Neuronal stem cell (in vitro differentiated cells): Measurements from ENCODE around the gene EYS.

ENCODE experiments used
- DNase-seq: peaks from one replicate; pipeline ENCODE4 v3.0.0-alpha.2; 2013; ENCODE audit warnings: low spot score
- H2AFZ ChIP-seq: one replicate; pipeline ENCODE4 v1.6.1; 2013; ENCODE audit warnings: mild to moderate bottlenecking, low read length, inconsistent platforms
- H2AK5ac ChIP-seq: 2 replicates; pipeline ENCODE4 v1.6.1; 2013; ENCODE audit warnings: low read depth, mild to moderate bottlenecking, inconsistent platforms, low read length, moderate library complexity, mixed read lengths
- H2BK120ac ChIP-seq: 2 replicates; pipeline ENCODE4 v1.6.1; 2013; ENCODE audit warnings: low read depth, mild to moderate bottlenecking, inconsistent platforms, low read length, moderate library complexity, mixed read lengths
- H2BK12ac ChIP-seq: one replicate; pipeline ENCODE4 v1.6.1; 2013; ENCODE audit warnings: low read length, inconsistent platforms
- H2BK15ac ChIP-seq: 2 replicates; pipeline ENCODE4 v1.6.1; 2013; ENCODE audit warnings: mild to moderate bottlenecking, low read length, inconsistent platforms, mixed read lengths
- H2BK5ac ChIP-seq: one replicate; pipeline ENCODE4 v1.6.1; 2013; ENCODE audit warnings: inconsistent platforms, mild to moderate bottlenecking, low read length, moderate library complexity
- H3K14ac ChIP-seq: one replicate; pipeline ENCODE4 v1.6.1; 2013; ENCODE audit warnings: low read length, inconsistent platforms
- H3K18ac ChIP-seq: 2 replicates; pipeline ENCODE4 v1.6.1; 2013; ENCODE audit warnings: low read length, inconsistent platforms
- H3K23ac ChIP-seq: 2 replicates; pipeline ENCODE4 v1.6.1; 2013; ENCODE audit warnings: low read depth, mild to moderate bottlenecking, mixed read lengths, low read length, inconsistent platforms; ENCODE audit not compliant: poor library complexity
- H3K27ac ChIP-seq: replicated peaks from 3 replicates; pipeline ENCODE4 v1.5.1; 2013; ENCODE audit warnings: low read length, inconsistent platforms
- H3K27me3 ChIP-seq, 3 experiments: 2 replicates each; pipeline ENCODE4 v1.6.1; 2013; ENCODE audit warnings: low read length in 3 of 3, mild to moderate bottlenecking in 2 of 3, inconsistent platforms in 1 of 3, low read depth in 1 of 3, mixed read lengths in 1 of 3, moderate library complexity in 1 of 3; ENCODE audit not compliant: control insufficient read depth in 3 of 3, insufficient read depth in 3 of 3
- H3K36me3 ChIP-seq, 2 donors: replicated peaks in 1 of 2; 2 replicates each; pipeline ENCODE4 v1.6.1; 2013; ENCODE audit warnings: low read length in 2 of 2; ENCODE audit not compliant: control insufficient read depth in 2 of 2, insufficient read depth in 2 of 2
- H3K4ac ChIP-seq: 2 replicates; pipeline ENCODE4 v1.6.1; 2013; ENCODE audit warnings: inconsistent platforms, mild to moderate bottlenecking, low read length, moderate library complexity
- H3K4me1 ChIP-seq, 2 donors: 1 replicate in 1 of 2; 2 replicates in 1 of 2; pipeline ENCODE4 v1.6.1; 2013; ENCODE audit warnings: low read length in 2 of 2, low read depth in 1 of 2; ENCODE audit not compliant: control insufficient read depth in 2 of 2, insufficient read depth in 1 of 2
- H3K4me2 ChIP-seq: one replicate; pipeline ENCODE4 v1.6.1; 2013; ENCODE audit warnings: mild to moderate bottlenecking, low read length, inconsistent platforms; ENCODE audit not compliant: insufficient read depth, poor library complexity, severe bottlenecking
- H3K4me3 ChIP-seq, 2 donors: 2 replicates each; pipeline ENCODE4 v1.5.1; 2013; ENCODE audit warnings: low read length in 2 of 2, mild to moderate bottlenecking in 2 of 2, inconsistent platforms in 1 of 2, moderate library complexity in 1 of 2
- H3K79me1 ChIP-seq: one replicate; pipeline ENCODE4 v1.6.1; 2013; ENCODE audit warnings: low read depth, mild to moderate bottlenecking, inconsistent platforms, low read length, moderate library complexity
- H3K9ac ChIP-seq: one replicate; pipeline ENCODE4 v1.6.1; 2013; ENCODE audit warnings: mild to moderate bottlenecking, low read depth, low read length, inconsistent platforms; ENCODE audit not compliant: poor library complexity
- H3K9me3 ChIP-seq, 2 donors: replicated peaks in 1 of 2; 2 replicates each; pipeline versions ENCODE3 to v1.6.1; 2013; ENCODE audit warnings: low read length in 2 of 2, mild to moderate bottlenecking in 2 of 2, inconsistent platforms in 1 of 2, low read depth in 1 of 2, mixed read lengths in 1 of 2, moderate library complexity in 1 of 2; ENCODE audit not compliant: control insufficient read depth in 2 of 2, insufficient read depth in 1 of 2
- H4K8ac ChIP-seq: one replicate; pipeline ENCODE4 v1.6.1; 2013; ENCODE audit warnings: low read depth, mild to moderate bottlenecking, inconsistent platforms, low read length, moderate library complexity
- H4K91ac ChIP-seq: one replicate; pipeline ENCODE4 v1.6.1; 2013; ENCODE audit warnings: low read length, low read depth, mild to moderate bottlenecking, inconsistent platforms; ENCODE audit not compliant: poor library complexity
- WGBS, 2 donors: extraction: QIAGEN DNeasy Blood & Tissue Kit; methylation state at CpG; one replicate each; pipeline ENCODE4 v1.1.7; 2013; ENCODE audit warnings: missing lambda C conversion rate in 2 of 2, mixed read lengths in 1 of 2; ENCODE audit not compliant: insufficient read length in 2 of 2, insufficient replicate concordance in 1 of 2; ENCODE audit errors: extremely low coverage in 2 of 2; 5-methylcytosine and 5-hydroxymethylcytosine counted together

The EYS gene

DNA sequence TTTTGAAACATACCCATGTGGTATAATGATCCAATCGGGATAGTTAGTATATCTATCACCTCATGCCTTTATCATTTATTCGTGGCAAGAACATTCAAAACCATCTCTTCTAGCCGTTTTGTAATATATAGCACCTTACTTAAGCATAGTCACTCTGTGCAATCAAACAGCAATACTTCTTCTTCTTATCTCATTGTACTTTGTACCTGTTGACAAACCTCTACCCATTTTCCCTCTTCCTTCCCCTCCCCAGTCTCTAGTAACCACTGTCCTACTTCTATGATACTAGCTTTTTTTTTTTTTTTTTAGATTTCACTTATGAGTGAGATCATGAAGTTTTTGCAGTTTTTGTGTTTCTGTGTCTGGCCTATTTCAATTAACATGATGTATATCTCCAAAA, 296.7 kb downstream of the EYS start:
- no peak overlapping the region for H4K8ac ChIP-seq
- no peak overlapping the region for H2BK5ac ChIP-seq
- no peak overlapping the region for H3K18ac ChIP-seq
- no peak overlapping the region for H3K27ac ChIP-seq
- no peaks in the 10 kb centered on the region for H3K27me3 ChIP-seq
- no peak overlapping the region for H2BK12ac ChIP-seq
- WGBS, 2 donors = no CpG with 5 or more reads among the region's 3 CpGs
- H3K23ac ChIP-seq = no peak overlapping the region
- no peak overlapping the region for H2AK5ac ChIP-seq
- no peak overlapping the region for H3K9ac ChIP-seq
- no peak overlapping the region for H2BK120ac ChIP-seq
- H3K4me1 ChIP-seq = peaks cover 0 to 5% of the 10 kb centered on the region in 2 donors
- no peak overlapping the region for H3K4ac ChIP-seq
- H3K36me3 ChIP-seq = no peaks in the 10 kb centered on the region
- no peak overlapping the region for H3K4me3 ChIP-seq
- H3K4me2 ChIP-seq = no peak overlapping the region
- no peak overlapping the region for H2BK15ac ChIP-seq
- DNase-seq = no peak
- no peak overlapping the region for H3K14ac ChIP-seq
- no peaks in the 10 kb centered on the region for H3K9me3 ChIP-seq
- H4K91ac ChIP-seq = no peak overlapping the region
- H3K79me1 ChIP-seq = no peaks in the 10 kb centered on the region
- no peak overlapping the region for H2AFZ ChIP-seq

- Histone ChIP-seq H3K4me1 (no peaks in the 10 kb centered on the region), H3K79me1 (no peaks in the 10 kb centered on the region), H2AFZ (peak overlapping the region; percentile 68), H3K9me3 (no peaks in the 10 kb centered on the region), H2BK5ac (no peak overlapping the region), H4K91ac (no peak overlapping the region), H2BK120ac (no peak overlapping the region), H3K9ac (no peak overlapping the region), H3K4me2 (no peak overlapping the region), H2BK12ac (no peak overlapping the region), H3K4ac (no peak overlapping the region), H3K27me3 (no peaks in the 10 kb centered on the region), H2BK15ac (no peak overlapping the region), H3K27ac (no peak overlapping the region), H2AK5ac (no peak overlapping the region), H3K18ac (no peak overlapping the region), H4K8ac (no peak overlapping the region), H3K4me3 (no peak overlapping the region), H3K14ac (no peak overlapping the region), H3K23ac (no peak overlapping the region), H3K36me3 (no peaks in the 10 kb centered on the region)
- no peak for DNase-seq
These were observed 304.5 kb downstream of the EYS start for GRCh38 chr6:65402564-65402963.

DNA sequence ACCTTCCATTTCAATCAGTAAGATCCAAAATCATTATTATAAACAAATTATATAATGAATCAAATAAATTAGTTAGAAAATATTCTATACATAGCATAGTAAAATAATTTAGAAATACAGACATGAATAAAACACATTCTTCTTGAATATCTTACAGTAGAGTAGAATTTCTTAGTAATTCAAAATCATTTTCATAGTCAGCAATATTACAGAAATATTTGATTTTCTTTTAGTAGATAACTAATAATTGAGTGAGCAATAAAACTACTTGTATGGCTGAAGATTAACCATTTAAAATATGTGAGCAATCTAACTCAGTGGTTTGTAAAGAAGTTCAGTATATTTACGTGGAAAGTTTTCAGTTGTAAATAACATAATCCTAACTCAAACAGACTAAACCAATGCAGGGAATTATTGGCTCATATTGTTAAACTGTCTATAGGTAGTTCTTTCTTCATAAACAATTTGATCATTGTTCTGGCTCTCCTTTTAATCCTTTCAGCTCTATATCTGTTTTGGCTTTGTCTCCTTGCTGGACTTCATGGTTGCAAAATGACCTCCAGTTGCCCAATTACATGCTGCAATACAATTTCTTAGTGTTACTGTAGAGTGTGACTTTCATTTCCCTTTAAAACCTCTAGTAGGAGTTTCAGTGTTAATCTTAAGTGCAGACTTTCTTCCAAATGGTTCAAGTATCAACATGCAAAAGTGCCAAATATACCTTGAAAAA, 307.5 kb downstream of the EYS start:
- Histone ChIP-seq H3K14ac (no peak overlapping the region), H3K27me3 (no peaks in the 10 kb centered on the region), H2AFZ (no peak overlapping the region), H3K4me1 (no peaks in the 10 kb centered on the region), H2BK5ac (no peak overlapping the region), H3K4me3 (no peak overlapping the region), H3K36me3 (no peaks in the 10 kb centered on the region), H2BK12ac (no peak overlapping the region), H3K79me1 (no peaks in the 10 kb centered on the region), H3K18ac (no peak overlapping the region), H4K8ac (no peak overlapping the region), H3K23ac (no peak overlapping the region), H2AK5ac (no peak overlapping the region), H2BK120ac (no peak overlapping the region), H3K9me3 (no peaks in the 10 kb centered on the region), H3K27ac (no peak overlapping the region), H3K4me2 (no peak overlapping the region), H4K91ac (no peak overlapping the region), H3K4ac (no peak overlapping the region), H2BK15ac (no peak overlapping the region), H3K9ac (no peak overlapping the region)
- WGBS, 2 donors = no CpG with 5 or more reads among the region's 1 CpG
- no peak for DNase-seq

DNA sequence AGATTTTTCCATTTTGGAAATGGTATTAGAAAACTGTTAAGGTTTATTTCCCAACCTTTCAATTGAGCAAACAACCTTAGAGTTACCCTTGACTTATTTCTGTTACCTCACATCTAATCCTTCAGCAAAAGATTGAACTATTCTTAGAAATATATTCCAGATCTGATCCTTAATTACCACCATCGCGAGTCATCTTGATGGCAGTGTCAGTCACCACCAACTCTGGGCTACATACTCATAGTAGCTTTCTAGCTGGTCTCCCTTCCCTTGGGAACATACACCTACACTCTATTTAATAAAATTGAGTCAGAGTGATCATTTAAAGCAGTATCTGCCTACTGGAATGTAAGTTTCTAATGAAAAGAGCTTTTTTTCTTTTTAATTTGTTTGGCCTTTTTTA, 308.2 kb downstream of the EYS start:
- H2BK5ac ChIP-seq = no peak overlapping the region
- H2BK12ac ChIP-seq = no peak overlapping the region
- H3K4me2 ChIP-seq = no peak overlapping the region
- no peaks in the 10 kb centered on the region for H3K79me1 ChIP-seq
- H3K18ac ChIP-seq = no peak overlapping the region
- H3K23ac ChIP-seq = no peak overlapping the region
- no peaks in the 10 kb centered on the region for H3K4me1 ChIP-seq
- H3K4me3 ChIP-seq = no peak overlapping the region
- H3K14ac ChIP-seq = no peak overlapping the region
- no peak for DNase-seq
- no peaks in the 10 kb centered on the region for H3K9me3 ChIP-seq
- no peak overlapping the region for H2BK120ac ChIP-seq
- WGBS, 2 donors = no CpG with 5 or more reads among the region's 2 CpGs
- no peak overlapping the region for H3K9ac ChIP-seq
- H3K27ac ChIP-seq = no peak overlapping the region
- H4K91ac ChIP-seq = no peak overlapping the region
- no peak overlapping the region for H4K8ac ChIP-seq
- H2BK15ac ChIP-seq = no peak overlapping the region
- no peak overlapping the region for H3K4ac ChIP-seq
- no peak overlapping the region for H2AFZ ChIP-seq
- H3K27me3 ChIP-seq = no peaks in the 10 kb centered on the region
- H3K36me3 ChIP-seq = no peaks in the 10 kb centered on the region
- H2AK5ac ChIP-seq = no peak overlapping the region
